T1000 (cell line): Measurements from ENCODE around the gene SNTB2.

Source experiments
- DNase-seq: peaks from one replicate; lab custom pipeline; 2025; ENCODE audit warnings: mixed read lengths; lab: John Stamatoyannopoulos, UW

The SNTB2 gene

DNA sequence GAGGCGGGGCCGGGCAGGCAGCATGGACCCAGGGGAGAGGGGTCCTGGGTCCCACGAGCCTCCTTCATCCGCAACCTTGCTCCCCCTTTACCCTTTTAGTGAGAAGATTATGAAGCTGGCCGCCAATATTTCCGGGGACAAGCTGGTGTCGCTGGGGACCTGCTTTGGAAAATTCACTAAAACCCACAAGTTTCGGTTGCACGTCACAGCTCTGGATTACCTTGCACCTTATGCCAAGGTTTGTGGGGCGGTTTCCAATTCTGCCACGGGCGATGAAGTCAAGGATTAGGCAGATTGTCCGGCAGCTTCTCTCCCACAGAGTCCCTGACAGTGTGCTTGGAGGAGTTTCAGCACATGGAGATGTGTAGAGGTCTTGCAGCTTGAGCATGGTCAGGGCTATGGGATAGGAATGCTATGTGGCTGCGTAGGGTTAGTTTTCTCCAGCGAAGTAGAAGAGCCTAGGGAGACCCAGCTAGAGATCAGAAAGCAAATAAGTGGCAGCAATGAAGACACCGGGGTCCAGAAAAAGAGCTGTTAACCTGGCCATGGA is 153.2 kb downstream of the SNTB2 start:
- DNase-seq: no peak

DNA sequence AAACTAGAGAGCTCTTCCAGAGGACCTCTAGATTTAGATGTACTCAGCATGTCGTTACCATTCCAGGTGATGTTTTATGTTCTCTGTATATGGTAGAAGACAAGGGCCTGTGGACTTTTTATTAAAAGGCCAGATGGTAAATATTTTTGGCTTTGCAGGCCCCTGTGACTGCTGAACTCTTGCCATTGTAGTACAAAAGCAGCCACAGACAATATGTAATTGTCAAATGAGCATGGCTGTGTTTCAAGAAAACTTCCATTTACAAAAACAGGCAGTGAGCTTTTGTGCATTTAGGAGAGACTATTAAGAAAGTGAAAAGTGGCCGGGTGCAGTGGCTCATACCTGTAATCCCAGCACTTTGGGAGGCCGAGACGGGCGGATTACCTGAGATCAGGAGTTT is 157.2 kb downstream of the SNTB2 start:
- no peak for DNase-seq

DNA sequence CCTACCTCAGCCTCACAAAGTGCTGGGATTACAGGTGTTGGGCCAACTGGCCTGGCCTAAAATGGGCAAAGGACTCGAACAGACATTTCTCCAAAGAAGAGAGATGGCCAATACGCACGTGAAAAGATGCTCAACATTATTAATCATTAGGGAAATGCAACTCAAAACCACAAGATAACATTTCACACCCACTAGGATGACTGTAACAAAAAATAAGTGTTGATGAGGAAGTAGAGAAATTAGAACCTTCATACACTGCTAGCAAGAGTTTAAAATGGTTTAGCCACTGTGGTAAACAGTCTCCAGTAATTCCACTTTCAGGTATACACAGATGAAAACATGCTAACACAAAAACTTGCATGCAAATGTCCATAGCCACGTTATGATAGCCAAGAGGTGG is 159.0 kb downstream of the SNTB2 start:
- DNase-seq: no peak

DNA sequence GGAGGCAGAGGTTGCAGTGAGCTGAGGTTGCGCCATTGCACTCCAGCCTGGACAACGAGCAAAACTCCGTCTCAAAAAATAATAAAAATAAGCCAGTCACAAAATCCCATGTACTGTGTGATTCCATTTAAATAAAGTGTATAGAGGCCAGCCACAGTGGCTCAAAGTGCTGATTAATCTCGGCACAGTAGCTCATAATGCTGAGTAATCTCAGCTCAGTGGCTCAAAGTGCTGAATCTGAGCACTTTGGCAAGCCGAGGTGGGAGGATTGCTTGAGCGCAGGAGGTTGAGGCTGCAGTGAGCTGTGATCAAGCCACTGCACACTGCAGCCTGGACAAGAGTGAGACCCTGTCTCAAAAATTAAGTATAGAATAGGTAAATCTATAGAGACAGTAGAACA is 159.7 kb downstream of the SNTB2 start:
- DNase-seq: no peak

DNA sequence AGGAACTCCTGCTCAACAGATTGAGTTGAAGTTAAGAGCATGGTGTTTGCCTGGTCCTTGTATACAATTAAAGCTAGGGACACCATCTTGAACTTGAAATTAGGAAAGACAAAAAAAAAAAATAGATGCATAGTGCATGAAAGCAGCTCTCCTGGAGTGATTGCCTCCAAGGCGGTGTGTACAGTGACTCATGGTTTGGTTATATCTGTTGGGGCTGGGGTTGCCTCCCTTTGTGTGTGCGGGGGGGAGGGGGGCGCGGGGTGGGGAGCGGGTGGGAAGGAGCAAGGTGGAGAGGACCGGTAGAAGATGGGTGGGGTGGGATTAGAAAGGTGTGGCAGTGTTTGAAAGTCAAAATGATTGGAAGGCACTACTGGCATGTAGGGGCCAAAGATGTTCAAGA is 161.3 kb downstream of the SNTB2 start:
- DNase-seq: no peak

DNA sequence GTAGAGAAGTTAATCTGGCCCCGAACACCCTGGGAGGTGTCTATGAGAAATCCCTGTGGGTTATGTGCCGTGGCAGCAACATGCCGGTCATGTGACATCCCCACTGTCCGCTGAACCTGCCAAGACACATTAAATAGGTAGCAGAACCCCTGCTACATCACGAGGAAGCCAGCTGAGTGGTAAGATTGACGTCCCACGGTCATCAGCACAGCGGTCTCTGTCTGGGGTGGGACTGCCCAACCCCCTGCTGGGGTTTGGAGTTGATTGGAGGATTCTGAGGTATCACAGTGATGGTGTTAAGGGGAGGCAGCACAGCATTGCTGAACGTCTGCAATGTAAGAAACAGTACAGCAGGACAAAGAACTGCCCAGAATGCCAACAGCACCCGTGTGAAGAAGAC is 162.6 kb downstream of the SNTB2 start:
- DNase-seq: no peak

DNA sequence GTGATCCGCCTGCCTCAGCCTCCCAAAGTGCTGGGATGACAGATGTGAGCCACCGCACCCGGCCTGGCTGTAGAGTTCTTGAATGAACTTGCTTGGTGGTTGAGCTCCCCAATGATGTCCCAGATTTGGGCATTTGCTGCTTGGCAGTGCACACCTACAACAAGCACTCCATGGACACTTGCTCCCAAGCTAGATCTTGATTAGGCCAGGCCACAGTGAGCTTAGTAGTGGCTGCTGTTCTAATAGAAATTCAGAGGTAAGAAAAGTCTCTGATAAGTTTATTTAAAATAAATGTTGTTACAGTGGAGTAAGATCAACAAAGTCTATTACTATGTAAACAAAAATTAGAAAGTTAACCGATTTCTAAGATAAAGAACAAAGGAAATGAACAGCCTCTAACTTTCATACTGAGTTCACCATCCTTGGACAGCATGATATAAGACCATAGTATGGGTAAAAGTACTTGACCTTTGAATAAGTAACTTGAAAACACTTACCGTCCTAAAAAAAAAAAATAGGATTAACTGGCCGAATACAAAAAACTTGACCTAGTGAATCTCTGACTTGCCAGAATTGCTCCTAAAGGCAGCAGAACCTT is 163.7 kb downstream of the SNTB2 start:
- no peak for DNase-seq

DNA sequence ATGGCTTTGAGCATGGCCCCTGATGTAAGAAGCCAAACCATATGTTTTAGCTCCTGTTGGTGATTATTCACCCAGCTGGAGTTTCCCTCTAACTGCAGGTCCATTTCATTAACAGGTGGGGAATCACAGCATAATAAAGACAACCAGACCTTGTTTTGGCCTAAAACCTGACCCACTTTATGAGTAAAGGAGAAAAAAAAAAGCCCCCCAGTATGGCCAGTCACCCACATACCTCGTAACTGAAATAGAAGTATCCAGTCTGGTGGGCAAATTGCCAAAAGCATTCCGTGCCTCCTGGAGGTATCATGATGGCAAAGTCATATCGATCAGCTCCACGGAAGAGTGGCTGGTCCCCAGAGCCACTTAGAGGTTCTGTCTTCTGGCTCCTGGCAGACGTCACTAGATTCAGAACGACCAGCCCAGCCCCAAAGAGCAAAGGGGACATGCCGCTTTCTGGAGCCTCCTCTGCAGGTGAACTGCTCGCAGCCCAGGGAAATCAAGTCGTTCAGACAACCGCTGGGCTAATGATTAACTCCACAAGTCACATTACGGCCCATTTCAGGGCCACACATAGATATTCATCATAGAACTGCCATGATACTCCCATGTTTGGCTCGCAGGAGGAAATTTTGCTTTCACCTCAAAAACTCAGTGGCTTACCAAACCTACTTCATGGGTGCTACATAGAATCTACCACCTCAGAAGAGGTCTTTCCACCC is 164.5 kb downstream of the SNTB2 start, which contains the start of gene TMED6:
Gene TMED6 (minus strand): TSS at position 478 of the 719 bp plus-strand sequence. CDS start 33 bp downstream, at position 445.
- no peak for DNase-seq
